ENCODE measurements around the gene APBA2.
"Not testable (repeated sequence)": the region's sequence is repeated elsewhere in the genome, so short reads cannot be mapped to it uniquely, and the experiment has no call there.

Gene APBA2

GRCh38 chr15:28885630-28886430 lies at the start of gene APBA2:
TSS of gene APBA2 (plus strand) at chr15:28885974. CDS start at chr15:29053885, 167,911 bp downstream.
- DNase-seq = peak; percentile 25 to 38

- not testable (repeated sequence) for DNase-seq
These were observed 45.5 kb upstream of the APBA2 start for GRCh38 chr15:28840285-28840684.

GRCh38 chr15:28842210-28842609 lies 43.6 kb upstream of the APBA2 start:
- DNase-seq = not testable (repeated sequence)

- DNase-seq = not testable (repeated sequence)
These were observed 42.3 kb upstream of the APBA2 start for GRCh38 chr15:28843520-28843919.

- DNase-seq = not testable (repeated sequence)
These were observed 41.6 kb upstream of the APBA2 start for GRCh38 chr15:28844147-28844546.

- DNase-seq = not testable (repeated sequence)
These were observed 38.5 kb upstream of the APBA2 start for GRCh38 chr15:28847247-28847646.

GRCh38 chr15:28847959-28848358 lies 37.8 kb upstream of the APBA2 start:
- DNase-seq = not testable (repeated sequence)

- not testable (repeated sequence) for DNase-seq
These were observed 37.3 kb upstream of the APBA2 start, which contains the start of gene GOLGA6L7 for GRCh38 chr15:28848521-28848920. TSS of gene GOLGA6L7 (minus strand) at chr15:28848644. CDS start at chr15:28848549, 95 bp downstream.

- DNase-seq = not testable (repeated sequence)
These were observed 36.5 kb upstream of the APBA2 start for GRCh38 chr15:28849271-28849670.

GRCh38 chr15:28849766-28850165 lies 36.0 kb upstream of the APBA2 start:
- DNase-seq = not testable (repeated sequence)

- not testable (repeated sequence) for DNase-seq
These were observed 32.1 kb upstream of the APBA2 start for GRCh38 chr15:28853654-28854053.

GRCh38 chr15:28854578-28854977 lies 31.2 kb upstream of the APBA2 start:
- not testable (repeated sequence) for DNase-seq

- DNase-seq = no peak
These were observed 24.7 kb upstream of the APBA2 start for GRCh38 chr15:28861031-28861534.

- DNase-seq = not testable (repeated sequence)
These were observed 24.0 kb upstream of the APBA2 start for GRCh38 chr15:28861589-28862293.

- DNase-seq = no peak
These were observed 16.9 kb upstream of the APBA2 start for GRCh38 chr15:28868744-28869345.

- DNase-seq = no peak
These were observed 14.6 kb upstream of the APBA2 start for GRCh38 chr15:28871168-28871567.

GRCh38 chr15:28873006-28873405 lies 12.8 kb upstream of the APBA2 start:
- DNase-seq = no peak

GRCh38 chr15:28873585-28874190 lies 12.1 kb upstream of the APBA2 start:
- DNase-seq = no peak

GRCh38 chr15:28875461-28876000 lies 10.2 kb upstream of the APBA2 start:
- no peak for DNase-seq

GRCh38 chr15:28876131-28876844 lies 9.5 kb upstream of the APBA2 start:
- DNase-seq = no peak

- no peak for DNase-seq
These were observed 9.0 kb upstream of the APBA2 start for GRCh38 chr15:28876845-28877185.

GRCh38 chr15:28878209-28878608 lies 7.6 kb upstream of the APBA2 start:
- DNase-seq = no peak
